HepG2 (cell line): ENCODE measurements around the gene SLC22A4. TPM values are rescaled to one million over a fixed set of nuclear protein-coding genes. Genes with fewer than 3 reads are reported as not detected.

Experiments used
- CREB1 ChIP-seq, 2 experiments: fragments of 450-650 bp in 1 of 2; IDR thresholded peaks; 2 replicates each; pipeline ENCODE4 v1.6.1; 2016 to 2017; ENCODE audit warnings: control low read depth in 1 of 2, mild to moderate bottlenecking in 1 of 2, missing compliant biosample characterization in 1 of 2, missing genetic modification characterization in 1 of 2
- MXI1 ChIP-seq: IDR thresholded peaks from 3 replicates; pipeline ENCODE4 v1.6.1; 2012; ENCODE audit warnings: low read depth, low read length, inconsistent platforms, borderline replicate concordance
- MYNN ChIP-seq: sonication (generic); formaldehyde crosslinking; IDR thresholded peaks from 2 replicates; pipeline ENCODE4 v1.4.0; 2020; ENCODE audit warnings: mild to moderate bottlenecking, low read depth, missing genetic modification reagents
- RCOR2 ChIP-seq: IDR thresholded peaks from 2 replicates; pipeline ENCODE4 v1.6.1; 2016; ENCODE audit warnings: missing biosample characterization, missing genetic modification reagents
- SMYD3 ChIP-seq: sonication (generic); formaldehyde crosslinking; IDR thresholded peaks from 2 replicates; pipeline ENCODE4 v1.8.1; 2023; ENCODE audit warnings: mild to moderate bottlenecking, missing genetic modification reagents
- SRSF4 ChIP-seq: fragments of 200-400 bp; formaldehyde crosslinking; IDR thresholded peaks from one replicate; pipeline ENCODE4 v1.6.1; 2018; ENCODE audit warnings: mild to moderate bottlenecking, low read depth, low read length, moderate library complexity; ENCODE audit not compliant: poor library complexity, severe bottlenecking
- STAT6 ChIP-seq: sonication (generic); formaldehyde crosslinking; IDR thresholded peaks from 2 replicates; pipeline ENCODE4 v1.4.0; 2020; ENCODE audit warnings: missing genetic modification reagents, mild to moderate bottlenecking, borderline replicate concordance
- polyA plus RNA-seq, 8 experiments: library from polyadenylated mRNA; depleted of rRNA in 3 of 8; stranded (reverse) in 7 of 8; unstranded in 1 of 8; fragments of >200 nt; fragmentation: Illumina TruSeq in 4 of 8; extraction: Trizol in 4 of 8; gene quantifications; 2 replicates each; pipeline versions ENCODE4 v1.2.1 to v1.2.3, GENCODE V29; 2011 to 2016; ENCODE audit warnings: low read depth in 4 of 8, missing spikeins in 1 of 8, mixed read lengths in 1 of 8; ENCODE audit not compliant: insufficient read depth in 1 of 8
- total RNA-seq, 5 experiments: library from RNA; depleted of rRNA; stranded (reverse); fragments of >200 nt; fragmentation: Illumina TruSeq; extraction: Trizol; gene quantifications; 2 replicates each; pipeline ENCODE4 v1.2.3, GENCODE V29; 2016; ENCODE audit warnings: low read depth in 1 of 5

SLC22A4 gene
- total and polyA plus RNA-seq, 2 of the 13 experiments (the other 11 are each of a cell fraction or from before 2014, with no cell fraction given), result 0.33 to 0.62 TPM

DNA sequence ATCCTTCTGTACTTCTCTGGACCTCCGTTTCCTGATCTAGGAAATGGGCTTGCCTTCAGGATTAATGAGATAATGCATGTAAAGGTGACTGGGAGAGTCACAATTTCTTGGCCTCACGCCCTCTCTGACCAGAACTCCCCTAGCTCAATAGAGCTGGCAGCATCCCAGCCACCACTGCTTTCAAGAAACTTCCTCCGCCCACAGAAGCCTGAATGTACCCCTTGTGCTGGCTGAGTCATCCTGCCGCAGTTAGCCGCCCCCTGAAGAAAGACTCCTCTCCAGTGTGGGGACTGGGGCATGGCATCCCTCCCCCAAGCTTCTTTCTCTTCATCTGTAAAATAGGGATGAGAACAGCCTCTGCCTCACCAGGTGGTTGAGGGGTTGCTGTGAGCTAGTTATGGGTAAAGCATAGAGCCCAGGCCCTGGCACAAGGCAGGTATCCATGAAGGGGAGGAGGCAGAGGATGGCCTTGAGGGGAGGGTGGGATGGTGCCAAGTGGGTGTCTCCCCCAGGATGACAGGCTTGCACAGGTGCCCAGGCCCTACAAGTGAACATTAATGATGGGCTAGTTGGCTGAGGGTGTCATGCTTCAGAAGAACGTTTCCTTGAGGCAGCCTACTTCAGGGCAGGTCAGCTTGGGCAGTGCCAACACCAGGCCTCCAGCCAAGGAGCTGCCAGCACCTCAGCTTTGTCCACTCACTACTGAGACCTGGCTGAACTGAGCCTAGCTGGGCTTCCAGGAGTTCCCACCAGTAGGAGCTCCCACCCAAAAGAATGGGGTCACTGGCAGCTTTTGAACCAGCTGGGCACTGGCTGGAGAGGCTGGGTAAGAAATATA is 33.3 kb upstream of the SLC22A4 start (continued):
- TF ChIP-seq MYNN (no peak), STAT6 (CRISPR knock-in tag) (no peak), RCOR2 (CRISPR knock-in tag) (no peak), MXI1 (no peak), SRSF4 (no peak), SMYD3 (CRISPR knock-in tag) (no peak), CREB1 (IDR thresholded peaks at IDR 0.05) (no peak), CREB1 (CRISPR knock-in tag; IDR thresholded peaks at IDR 0.05) (no peak)
